Measurements from ENCODE around the gene CYBA.

CYBA gene

DNA sequence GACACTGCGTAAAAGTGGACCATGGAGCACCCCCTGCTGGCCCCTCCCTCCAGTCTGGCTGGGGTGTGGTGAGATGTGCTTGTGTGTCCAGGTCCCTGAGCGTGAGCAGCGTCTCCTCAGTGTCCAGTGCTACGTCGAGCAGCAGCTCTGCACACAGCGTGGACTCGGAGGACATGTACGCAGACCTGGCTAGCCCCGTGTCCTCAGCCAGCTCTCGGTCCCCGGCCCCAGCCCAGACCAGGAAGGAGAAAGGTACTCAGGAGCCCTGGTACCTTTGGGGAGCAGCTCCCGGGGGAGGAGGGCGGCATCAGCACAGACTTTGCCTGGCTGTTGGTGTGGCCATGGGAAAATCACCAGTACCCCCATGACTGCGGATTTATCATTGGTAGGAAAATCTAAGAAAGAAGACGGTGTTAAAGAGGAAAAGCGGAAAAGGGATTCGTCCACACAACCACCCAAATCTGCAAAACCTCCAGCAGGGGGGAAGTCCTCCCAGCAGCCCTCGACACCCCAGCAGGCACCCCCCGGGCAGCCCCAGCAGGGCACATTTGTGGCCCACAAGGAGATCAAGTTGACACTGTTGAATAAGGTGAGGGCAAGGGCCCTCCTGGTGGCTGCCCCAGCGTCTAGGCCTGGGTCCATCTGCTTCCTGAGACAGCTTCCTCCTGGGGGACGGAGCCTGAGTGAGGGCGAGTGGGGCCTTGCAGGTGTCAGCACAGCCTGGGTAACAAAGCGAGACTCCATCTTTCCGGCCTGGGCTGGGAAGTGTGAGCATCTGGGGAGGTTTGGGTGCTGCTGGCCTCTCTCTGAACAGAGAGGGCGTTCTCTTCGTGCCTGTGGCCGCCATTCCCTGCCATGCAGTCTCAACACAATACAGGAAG lies 23.1 kb downstream of the CYBA start:
- no peak for DNase-seq

DNA sequence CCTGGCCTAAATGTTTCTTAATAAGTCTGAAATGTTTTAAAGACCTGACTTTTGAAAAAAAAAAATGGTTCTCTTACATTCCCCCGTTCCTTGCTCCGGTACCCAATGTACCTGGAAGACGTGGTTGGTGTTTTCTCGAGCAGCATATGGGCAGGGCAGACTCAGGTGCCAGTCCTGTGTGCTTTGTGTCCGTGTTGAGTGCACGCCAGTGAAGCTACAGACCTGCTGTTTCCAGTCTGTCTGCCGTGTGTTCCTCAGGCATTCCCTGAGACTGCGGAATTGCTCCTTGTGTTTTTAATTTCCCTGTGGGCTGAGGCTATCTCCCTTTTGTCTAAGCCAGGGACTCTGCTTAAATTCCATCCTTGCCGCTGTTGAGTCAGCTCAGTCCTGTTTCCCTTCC lies 24.2 kb downstream of the CYBA start:
- DNase-seq: no peak

DNA sequence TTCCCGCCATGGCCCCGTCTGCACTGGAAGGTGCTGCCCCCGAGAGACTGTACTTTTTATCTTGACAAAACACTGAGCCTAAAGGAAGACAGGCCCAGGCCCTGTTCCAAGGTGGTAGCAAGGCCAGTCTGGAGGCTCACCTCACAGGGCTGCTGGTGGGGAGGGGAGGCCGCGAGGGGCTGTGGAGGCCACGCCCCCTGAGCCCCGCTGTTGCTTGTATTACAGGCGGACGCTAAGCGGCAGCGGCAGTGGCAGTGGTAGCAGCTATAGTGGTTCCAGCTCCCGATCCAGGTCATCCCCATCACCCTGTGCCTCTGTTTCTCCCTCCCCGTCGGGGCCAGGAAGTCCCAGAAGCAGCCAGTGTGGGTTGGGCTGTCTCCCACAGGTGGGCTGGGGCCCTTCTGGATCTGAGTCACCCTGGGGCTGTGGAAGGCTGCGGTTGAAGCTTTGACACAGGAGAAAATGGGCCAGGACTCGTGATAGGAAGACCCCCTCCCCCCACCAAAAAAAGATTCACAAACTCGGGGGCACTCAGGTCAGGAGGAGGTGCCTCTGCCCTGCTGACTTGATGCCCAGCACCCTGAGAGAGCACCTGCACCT lies 25.8 kb downstream of the CYBA start:
- DNase-seq: no peak

DNA sequence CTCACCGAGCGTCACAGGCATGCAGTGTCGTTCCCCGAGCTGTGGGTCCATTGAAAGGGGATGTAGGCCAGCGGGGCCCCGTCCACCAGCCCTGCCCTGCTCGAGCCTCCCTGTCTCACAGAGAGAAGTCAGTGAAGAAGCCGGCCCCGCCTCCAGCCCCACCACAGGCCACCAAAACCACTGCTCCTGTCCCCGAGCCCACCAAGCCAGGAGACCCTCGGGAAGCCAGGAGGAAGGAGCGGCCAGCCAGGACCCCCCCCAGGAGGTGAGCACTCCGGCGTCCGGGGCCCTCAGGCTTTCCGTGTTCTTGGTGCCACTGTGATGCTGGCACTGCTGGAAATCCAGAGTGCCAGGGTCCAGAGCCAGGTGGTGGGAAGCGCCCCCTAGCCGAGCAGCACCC lies 26.4 kb downstream of the CYBA start:
- no peak for DNase-seq

DNA sequence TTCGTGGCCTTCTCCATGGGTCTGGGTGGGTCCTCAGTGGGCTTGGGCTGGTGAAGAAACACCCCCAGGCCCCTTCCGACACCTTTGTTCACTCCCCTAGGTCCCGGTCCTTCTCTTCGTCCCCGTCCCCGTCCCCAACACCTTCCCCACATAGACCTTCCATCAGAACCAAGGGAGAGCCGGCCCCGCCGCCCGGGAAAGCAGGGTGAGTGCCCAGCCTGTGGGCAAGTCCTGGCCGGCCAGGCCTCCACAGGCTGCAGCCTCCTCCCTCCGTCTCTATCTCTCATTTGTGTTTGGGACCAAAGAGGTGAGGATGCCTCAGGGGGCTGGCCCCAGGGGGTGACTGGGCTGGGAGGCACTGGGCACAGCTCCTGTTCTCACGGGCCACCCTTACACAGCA lies 27.0 kb downstream of the CYBA start:
- no peak for DNase-seq

DNA sequence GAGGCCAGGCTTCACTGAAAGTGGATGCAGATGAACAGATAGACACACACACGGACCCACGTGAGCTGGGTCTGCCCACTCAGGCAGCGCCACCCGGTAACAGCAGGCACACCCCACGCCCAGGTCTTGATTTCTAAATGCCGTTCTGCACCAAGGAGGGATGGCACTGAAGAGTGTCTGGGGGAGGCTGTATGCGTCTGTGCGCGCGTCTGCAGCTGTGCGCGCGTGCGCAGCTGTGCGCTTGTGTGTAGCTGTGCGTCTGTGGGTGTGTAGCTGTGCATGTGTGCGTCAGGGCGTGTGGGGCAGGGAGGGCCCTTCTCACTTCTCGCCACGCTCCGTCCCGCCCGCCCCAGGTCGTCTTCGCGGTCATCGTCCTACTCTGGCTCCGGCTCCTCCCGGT lies 28.0 kb downstream of the CYBA start:
- DNase-seq: no peak

DNA sequence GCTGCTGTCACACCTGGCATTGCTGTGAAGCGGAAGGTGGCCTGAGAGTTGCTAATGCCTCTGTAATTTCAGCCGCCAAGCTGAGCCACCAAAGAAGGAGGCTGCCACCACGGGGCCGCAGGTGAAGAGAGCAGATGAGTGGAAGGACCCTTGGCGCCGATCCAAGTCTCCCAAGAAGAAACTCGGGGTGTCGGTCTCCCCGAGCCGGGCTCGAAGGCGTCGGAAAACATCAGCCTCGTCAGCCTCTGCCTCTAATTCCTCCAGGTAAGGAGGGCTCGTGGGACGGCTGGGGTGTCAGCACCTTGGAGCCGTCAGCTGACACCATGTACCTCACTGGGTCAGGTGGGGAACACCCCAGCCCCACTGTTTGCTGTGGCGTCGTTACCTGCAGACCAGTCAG lies 28.7 kb downstream of the CYBA start:
- no peak for DNase-seq

DNA sequence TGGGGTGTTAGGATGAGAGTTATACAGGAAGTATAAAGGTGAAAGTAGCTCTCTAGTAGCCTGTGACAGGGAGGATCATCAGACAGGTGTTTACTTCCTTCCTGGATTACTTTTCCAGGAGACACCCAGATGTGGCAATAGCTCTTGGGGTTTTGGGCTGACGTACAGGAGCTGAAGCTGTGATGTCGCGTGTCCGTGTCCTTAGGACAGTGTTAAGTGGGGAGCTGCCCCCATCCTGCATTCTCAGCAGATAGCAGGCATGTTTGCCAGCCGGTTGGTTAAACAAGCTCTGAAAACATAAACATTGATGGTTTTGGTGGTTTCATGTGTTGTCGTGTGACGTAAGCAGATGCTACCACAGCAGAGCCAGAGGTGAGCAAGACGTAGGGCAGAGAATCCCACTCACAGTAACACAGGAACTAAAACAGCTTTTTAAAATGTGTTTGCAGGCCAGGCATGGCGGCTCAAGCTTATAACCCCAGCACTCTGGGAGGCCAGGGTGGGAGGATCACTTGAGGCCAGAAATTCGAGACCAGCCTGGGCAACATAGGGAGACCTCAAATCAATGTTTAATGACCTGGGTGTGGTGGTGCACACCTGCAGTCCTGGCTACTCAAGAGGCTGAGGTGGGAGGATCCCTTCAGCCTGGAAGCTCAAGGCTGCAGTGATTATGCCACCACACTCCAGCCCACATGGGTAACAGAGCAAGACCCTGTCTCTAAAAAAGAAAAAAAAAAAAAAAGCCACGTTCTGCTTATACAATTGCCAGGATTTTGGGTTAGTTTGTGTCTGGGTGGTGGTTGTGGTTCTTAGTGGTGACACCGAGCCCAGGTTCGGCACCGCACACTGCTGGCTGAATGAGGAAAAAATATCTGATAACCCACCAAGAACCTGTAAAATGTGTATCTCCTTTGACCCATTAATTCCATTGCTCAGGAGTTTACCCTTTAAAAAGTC lies 30.7 kb downstream of the CYBA start:
- DNase-seq: no peak

DNA sequence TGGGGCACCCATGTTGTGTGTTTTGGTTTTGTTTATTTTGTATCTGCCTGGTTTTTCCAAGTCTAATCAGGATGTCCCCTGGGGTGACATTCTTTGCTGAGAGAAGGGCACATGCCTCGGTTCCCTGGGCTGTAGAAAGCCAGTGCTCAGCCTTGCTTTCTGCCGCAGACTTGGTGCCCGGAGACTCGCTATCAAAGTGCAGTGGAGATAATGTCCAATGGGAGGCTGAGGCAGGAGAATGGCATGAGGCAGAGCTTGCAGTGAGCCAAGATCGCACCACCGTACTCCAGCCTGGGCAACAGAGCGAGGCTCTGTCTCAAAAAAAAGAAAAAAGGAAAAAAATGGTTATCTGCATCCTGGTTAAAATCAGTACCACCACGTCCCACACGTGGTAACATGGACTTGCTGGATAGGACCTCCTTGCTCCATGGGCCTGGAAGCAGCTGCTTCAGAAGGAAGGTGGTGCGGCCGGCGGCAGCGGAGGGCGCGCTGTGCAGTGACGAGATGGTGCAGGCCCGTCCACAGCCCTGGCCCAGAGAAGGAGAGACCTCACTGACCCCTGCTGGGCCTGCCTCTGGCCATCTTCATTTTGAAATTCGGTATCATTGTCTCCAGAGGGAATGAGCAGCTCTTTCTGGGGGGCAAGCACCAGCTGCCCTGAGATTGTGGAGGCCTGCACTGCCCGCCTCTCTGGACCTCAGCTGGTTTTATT lies 31.7 kb downstream of the CYBA start:
- no peak for DNase-seq

DNA sequence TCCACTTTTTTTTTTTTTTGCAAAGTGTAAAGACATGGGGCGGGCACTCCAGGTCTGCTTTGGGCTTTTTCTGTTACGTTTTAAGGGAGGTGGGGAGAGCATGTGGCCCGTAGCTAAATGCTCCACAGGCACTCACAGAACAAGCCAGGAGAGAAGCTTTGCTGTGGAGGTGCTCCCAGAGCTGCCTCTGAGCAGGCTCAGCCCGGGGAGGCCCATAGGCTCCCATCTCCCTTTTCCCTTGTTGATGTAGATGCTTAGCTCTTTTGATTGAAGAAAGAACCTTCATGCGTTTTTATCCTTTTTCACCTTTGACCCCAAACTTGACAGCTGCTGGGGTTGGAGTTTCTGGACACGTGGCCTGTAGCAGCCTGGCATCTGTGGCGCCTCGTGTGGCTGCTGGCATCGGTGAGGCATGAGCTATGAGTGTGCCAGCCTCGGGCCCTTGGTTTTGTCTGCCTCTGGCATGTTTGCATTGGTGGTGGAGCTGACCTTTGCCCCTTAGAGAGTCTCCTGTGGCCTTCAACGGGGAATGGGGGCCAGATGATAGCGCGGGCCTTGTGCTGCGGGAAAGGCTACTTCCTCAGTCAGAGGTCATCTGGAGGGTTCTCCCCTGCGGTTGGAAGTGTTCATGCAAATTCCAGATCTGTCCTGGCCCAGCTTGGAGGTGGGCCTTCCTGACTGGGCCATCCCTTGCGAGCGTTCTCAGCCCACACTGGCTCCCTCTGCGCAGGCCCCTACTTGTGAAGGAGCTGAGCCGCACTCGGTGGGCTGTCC lies 32.5 kb downstream of the CYBA start:
- DNase-seq: no peak

DNA sequence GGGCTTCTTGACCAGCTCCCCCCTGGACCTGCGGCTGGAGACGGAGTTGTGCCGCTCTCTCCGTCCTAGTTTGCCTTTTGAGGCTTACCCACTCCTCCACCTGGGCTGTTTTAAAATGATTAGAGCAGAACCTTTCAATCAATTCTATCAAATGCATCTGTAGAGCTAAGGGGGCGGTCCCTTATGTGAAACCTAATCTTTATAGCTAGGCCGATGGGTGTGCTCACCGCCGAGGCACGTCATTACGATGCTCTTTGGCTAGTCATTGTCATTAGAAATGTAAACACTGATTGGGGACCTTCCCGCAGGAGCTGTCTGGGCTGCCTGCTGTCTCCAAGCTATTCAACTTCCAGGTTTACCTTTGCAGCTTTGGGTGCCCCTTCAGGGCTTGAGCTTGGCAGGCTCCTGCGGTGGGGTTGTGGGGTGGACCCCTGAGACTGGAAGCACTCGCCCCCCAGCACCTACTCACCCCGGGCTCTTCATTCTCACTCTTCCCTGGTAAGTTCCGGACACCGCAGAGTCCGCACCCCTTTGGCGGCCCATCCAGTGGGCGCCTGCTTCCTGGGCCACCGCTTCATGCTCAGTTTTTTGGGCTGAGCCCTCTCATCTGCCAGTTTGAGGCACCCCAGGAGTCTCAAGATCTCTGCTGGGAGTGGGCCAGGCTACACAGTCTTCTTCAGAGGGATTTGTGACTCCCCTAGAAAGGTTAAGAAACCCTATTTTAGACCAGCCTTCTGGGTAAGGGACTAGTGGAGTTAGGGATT lies 33.4 kb downstream of the CYBA start:
- DNase-seq: no peak

DNA sequence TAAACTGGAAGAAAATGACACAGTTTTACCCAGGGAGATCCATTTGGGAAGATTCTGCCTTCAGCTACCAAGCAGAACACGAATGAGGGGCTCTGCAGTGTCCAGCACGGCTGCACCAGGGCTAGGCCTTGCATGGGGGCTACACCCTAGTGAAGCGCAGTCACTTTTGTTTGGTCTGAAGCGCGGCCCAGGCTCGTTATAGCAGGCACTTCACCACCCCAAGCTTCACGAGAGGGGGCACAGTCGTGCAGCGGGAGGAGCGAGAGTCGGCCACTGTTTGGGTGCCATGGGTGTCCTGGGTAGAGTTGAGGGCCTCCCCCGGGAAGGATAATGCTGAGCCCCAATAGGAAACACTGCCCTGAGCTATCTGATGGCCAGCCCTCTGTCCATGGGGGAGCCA lies 34.1 kb downstream of the CYBA start:
- no peak for DNase-seq

DNA sequence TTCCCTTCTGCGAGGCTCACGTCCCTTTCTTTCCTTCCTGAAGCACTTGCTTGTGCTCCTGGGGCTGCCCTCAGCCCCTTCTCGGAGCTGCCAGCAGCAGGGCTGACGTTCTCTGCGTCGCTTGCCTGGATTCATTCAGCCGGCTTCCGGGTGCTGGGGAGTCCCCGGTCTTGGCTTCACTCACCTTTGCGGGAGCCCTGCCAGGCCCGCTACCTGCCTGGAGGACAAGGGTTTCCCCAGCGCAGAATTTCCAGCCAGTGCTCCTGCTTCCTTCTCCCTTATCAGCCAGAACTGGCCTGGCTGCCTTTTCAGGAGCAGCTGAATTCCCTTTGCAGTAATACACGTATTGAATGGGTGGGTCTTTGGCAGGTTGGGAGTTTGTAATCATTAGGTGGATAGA lies 34.5 kb downstream of the CYBA start:
- no peak for DNase-seq

DNA sequence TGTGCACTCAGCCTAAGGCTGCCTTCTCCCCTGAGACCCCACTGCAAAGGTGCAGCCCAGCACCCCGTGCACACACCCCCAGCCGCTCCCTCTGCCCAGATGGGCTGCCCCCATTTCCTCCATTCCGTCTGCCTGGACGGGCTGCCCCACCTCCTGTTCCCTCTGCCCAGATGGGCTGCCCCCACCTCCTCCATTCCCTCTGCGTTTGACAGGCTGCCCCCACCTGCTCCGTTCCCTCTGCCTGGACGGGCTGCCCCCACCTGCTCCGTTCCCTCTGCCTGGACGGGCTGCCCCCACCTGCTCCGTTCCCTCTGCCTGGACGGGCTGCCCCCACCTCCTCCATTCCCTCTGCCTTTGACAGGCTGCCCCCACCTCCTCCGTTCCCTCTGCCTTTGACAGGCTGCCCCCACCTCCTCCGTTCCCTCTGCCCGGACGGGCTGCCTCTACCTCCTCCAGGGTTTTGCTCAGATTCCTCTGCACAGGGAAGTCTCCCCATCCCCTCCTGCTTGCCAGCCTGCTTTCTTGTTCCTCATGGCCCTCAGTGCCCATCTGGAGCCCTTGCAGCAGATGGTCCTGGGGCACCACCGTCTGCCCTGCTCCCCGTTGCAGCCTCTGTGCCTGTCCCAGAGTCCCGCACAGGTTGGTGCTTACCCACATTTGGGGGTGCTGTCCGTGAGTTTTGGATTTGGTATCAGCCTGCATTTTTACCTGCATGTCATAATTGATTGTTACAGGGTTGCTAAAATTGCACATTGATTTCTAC lies 35.9 kb downstream of the CYBA start:
- no peak for DNase-seq

DNA sequence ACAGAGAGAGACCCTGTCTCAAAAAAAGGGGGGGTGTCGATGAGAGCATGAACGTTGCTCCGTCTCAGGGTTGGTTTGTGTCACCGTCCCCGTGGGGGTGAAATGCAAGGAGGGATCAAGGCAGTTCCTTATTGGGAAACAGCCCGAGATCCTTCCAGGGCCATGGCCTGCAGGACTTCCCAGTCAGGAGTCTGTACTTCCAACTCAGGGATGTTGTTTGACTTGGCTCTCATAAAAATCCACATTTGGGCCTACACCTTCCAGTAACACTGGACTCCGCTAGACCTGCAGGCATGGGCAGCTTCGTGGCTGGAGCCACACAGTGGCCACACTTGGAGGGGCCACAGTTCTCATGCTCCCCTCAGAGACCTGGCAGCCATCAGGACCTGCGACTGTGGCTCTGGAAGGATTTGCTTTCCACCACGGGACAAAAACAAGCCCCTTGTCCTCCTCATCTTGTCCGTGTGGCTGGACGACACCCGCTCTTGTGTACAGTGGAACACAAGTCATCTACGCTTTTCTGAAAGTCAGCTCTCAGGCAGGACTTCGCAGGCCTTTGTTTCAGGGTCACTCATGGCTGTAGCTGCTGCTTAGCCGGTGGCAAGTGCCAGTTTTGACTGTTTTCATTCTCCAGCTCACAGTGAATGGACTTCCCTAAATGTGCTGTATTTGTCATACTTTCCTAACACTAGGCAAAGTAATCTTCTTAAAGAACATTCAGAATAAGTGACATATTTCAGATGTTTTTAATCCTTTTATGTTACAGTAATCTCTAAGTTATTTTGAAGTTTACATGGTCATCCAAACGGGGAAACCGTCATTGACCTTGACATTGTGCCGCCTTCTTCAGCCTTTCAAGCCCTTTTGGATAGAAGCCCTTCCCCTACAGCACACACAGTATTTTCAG lies 36.7 kb downstream of the CYBA start:
- no peak for DNase-seq

DNA sequence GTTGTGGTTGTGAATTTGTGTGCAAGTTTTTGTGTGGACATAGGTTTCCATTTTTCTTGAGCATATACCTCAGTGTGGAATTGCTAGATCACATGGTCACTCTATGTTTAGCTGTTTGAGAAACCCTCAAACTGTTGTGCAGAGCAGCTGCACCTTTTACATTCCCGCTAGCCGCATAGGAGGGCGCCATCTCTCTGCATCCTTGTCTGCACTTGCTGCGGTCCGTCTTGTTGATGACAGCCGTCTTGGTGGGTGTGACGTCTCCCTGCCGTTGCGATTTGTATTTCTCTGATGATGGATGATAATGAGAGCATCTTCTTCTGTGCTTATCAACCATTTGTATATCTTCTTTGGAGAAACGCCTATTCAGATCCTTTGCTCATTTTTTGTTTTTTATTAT lies 37.6 kb downstream of the CYBA start:
- no peak for DNase-seq

DNA sequence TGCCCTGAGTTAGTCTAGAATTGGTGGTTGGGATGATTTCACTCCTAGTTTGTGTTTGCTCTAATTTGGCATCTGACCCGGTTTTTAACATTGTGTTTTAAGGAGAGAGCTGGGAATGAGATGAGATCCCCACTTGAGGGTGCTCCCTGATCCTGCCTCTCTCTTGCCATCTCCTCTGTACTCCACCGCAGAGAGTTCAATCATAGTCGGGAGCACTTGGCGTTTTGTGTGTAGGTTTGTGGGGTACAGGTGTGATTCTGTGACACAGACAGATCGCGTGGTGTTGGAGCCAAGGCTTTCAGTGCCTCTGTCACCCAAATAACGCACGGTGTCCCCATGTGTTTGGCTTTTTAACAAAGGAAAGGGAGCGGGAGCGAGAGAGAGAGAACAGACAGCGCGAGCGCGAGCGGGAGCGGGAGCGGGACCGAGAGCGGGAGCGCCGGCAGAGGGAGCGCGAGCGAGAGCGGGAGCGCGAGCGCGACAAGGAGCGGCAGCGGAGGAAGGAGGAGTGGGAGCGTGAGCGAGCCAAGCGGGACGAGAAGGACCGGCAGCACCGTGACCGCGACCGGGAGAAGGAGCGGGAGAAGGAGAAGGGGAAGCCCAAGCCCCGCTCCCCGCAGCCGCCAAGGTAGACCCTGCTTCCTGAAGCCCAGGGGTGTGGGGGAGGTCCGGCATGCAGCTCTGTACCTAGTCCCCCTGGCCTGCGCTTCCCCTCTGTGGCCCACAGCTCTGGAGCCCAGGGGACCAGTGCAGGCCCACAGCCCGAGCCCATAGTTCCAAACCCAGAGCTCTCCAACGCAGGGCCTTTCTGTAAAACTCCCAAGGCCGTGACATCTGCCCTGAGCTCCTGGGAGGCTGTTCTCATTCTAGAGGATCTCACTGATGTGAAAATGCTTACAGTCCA lies 39.7 kb downstream of the CYBA start:
- no peak for DNase-seq

DNA sequence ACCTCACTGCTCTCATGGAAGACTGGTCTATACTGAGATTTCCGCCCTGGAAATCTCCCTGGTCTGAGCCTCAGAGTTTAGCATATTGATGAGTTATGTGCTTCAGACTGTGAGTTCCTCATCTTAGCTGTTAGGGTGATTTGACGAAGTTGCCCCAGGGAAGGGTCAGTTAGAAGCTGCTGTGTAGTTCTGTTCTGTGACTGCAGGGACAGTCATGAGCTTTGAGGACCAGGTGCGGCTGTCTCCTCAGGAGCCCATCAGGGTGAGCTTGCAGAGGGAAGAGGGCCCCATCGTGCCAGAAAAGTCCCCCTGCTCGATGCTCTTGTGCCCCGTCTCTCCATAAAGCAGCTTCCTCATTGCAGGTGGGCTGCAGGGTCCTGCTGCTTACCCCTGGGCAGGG lies 40.8 kb downstream of the CYBA start:
- no peak for DNase-seq
